ACHN (cell line): ENCODE data around the gene SRSF1.

ENCODE experiments used
- DNase-seq: peaks from one replicate; pipeline ENCODE4 v3.0.0-alpha.2; 2015
- in situ Hi-C: cut with HindIII; loops from 2 replicates; pipeline ENCODE4 v1.10.0; 2017; ENCODE audit warnings: low sequenced_read_pairs, low pct_ligation_motif_present, low pct_unique_long_range_greater_than_20kb

Gene SRSF1

DNA sequence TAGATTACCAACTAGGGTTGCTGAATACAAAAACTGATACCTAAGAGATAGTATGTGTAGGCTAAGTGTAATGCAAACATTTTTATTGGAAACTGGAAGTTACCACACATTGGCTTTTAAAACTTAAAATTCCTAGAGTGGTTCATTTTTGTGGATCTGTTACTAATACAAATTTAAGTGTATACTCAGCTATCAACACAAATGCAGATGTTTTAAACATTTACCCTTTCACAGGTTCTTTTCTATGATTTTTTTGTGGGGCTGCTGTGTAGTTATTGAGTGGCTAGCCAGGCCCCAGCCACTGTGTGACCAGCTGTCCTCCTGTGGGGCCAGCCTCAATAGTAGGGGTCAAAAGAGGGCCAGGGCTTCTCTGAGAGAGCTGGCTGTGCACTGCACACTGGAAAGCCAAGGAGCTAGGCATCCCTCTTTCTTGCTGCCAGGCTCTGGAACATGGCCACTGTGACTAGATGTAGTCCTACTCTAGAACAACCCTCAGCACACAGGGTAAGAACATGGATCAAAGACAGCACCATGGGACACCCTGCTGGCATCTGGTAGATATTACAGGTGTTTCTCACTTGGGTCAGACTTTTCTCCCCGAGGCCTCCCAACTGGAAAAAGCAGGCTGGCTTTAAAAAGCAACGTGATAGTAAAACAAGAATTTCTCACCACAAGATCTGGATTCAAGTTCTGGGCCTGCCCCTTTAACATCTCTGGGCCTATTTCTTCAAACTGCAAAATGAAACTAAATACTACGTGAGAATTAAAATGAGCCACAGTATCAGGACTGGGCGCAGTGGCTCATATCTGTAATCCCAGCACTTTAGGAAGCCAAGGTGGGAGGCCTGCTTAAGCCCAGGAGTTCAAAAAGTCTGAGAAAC lies 11.7 kb downstream of the SRSF1 start:
- peak; percentile 82 for DNase-seq
- in situ Hi-C loops = no loop called here

DNA sequence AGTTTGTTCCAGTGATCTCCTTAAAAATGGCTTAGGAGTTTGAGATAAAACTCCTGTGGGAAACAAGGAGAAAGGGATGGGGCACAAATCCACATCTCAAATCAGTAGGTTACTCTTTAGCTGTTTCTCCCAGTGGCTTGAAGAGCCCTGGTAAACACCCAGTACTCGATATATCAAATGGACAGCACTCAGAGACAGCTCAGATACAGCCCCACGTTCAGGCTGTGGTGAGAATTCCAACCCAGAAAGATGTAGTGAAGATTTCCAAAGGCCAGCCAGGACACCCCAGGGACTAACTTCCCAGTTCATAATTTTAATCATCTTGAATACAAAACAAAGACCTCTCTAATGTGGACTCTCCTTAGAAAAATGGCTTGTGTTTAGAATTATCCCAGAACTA lies 12.6 kb downstream of the SRSF1 start:
- in situ Hi-C loops = loop anchor here (5.0 kb wide), 1 partner anchor 137 kb away; no protein-coding TSS in a partner anchor
- no peak for DNase-seq

DNA sequence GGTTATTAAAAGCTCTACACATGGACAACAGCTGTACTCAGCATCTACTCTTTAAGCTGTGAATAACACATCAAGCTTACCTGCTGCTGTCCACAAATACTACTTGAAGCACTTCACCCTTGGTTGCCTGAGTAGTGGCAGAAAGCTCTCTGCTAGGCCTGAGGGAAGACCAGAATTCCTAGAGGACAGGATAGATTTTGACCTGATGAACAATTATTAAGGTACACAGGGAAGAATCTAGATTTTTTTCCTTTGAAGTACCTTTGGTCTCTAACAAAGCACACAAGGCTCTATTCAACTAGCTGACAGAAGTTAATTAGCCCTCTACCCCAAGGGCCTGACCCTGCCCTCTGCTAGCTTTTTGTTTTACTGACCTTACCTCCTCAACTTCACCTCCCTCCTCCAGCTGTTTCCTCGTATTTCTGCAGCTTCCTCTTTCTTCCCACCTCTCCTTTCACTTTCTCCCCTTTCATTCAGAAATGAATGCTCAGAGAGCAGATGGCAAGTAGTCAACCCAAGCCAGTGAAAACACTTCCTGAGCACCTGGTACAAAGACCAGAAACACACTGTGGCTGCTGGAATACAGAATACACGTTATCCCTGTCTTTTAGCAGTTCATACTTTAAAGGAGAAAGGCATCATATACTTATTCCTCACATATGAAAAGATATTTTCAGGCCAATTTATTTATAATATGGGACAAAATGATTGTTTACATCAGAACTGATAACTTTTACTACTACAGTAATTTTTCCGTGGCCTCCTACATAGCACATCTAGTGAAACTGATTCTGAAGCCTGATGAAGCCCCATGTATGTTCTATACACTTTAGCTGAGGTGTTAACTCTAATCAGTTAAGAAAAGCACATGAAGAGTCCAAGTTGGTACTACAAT lies 13.3 kb downstream of the SRSF1 start:
- in situ Hi-C loops = loop anchor here (5.0 kb wide), 1 partner anchor 136 kb away; no protein-coding TSS in a partner anchor
- no peak for DNase-seq

DNA sequence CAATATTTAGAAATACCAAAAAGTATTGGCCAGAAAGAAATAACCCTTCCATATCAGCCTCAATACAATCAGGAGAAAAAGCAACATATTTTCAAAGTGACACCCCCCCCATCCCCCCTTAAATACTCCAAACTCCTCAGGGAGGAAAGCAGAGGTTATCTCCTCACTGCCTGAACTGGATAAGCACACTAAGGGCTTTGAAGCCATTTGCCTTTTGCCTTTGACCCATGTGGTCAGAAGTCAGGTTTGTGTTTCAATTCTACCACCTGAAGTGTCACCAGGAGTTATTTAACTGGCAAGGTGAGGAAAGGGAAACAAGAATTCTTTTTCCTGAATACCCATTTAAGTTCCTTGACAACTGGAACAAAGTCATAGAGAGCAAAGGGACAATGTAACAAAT lies 15.5 kb downstream of the SRSF1 start:
- DNase-seq = no peak
- in situ Hi-C loops = loop anchor here (5.0 kb wide), 1 partner anchor 134 kb away; no protein-coding TSS in a partner anchor

DNA sequence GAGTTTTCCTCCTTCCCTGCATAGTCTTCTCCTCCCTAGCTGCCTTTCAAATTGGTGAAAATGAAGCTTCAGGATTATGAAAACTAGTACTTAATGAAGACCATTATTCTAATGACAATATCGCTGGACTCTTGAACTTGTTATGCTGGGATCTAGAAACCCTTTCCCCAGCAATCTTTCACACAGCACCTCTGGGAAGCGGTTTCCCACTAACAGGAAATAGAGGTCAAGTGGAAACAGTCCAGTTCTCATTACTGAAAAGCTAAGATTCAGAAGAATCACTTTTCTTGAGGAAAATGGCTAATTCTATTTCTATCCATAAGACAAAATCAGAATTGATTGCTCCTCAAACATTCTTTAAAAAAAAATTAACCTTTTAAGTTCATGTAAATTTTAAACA lies 17.0 kb downstream of the SRSF1 start:
- no peak for DNase-seq
- in situ Hi-C loops = loop anchor here (5.0 kb wide), 1 partner anchor 133 kb away; no protein-coding TSS in a partner anchor

DNA sequence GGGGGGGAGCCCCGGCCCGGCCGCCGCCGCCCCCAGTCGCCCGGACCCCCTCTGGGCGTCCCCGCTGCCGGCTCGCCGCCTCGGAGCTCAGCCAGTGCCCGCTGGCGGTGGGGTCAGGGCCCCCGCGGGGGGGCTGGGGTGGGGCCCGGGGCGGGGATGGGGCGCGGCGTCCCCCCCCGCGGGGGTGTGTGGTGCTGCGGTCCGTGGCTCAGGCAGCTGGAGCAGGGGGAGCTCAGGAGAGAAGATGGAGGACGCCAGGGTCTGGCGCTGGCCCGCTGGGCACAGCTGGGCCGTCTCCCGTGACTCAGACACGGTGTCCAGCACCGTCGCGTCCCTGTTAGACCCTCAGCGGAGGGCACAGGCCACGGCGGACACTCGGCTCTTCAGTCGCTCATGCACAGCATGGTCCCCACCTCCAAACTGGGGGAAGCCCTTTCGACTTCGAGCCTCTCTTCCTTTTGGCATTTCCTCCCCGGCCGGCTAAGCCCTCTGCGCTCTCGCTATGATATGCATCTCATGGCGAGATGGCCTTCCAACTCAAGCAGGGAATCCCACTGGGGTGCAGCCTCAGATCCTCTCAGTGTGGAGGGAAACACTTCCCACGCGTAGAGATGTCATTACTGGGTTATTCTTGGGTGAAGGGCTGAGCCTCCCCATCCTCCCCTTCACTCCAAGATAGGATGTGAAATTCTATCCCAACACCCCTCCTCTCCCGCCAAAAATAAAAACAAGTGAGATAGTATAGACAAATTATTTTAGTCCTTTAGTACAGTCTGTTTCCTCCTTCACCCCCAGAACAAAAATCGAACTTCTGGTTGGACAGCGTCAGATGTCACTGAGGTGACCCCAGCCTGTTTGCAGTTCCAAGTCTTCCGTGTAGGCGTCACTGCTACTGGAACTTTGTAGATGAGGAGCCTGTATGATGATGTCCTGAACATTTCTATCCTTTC lies 18.5 kb downstream of the SRSF1 start:
- peak; percentile 78 for DNase-seq
- in situ Hi-C loops = no loop called here

DNA sequence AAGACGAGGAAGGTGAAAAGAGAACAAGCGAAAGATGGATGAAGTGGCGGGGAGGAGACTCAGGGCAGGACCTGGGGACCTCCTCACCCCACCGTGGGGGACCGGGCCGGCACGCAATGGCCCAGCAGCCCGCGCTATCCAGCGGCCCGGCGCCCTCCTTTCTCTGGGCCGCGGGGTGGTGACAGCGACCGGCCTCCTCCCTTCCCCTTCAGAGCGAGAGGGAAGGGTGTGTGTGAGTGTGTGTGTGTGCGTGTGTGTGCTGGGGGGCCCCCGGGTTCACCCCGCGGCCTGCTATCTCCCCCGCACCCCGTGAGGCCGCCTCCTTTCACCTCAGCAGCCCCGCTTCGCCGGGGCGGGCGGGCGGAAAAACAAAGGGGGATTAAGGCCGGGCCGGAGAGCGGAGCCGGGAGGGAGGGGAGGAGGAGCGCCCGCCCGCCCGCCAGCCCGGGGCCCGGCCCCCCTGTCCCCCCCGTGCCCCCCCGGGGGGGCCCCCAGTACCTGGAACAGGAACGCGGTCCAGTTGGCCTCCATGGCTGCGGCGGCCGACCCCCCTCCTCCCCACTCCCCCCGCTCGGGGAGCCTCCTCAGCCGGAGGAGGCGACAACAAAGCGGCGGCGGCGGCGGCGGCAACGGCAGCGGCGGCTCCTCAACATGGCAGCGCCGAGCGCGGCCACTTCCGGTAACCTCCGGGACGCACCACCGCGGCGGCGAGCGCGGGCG lies 19.3 kb downstream of the SRSF1 start, which contains the start of gene VEZF1:
TSS of gene VEZF1 (minus strand) at position 674 of the 720 bp plus-strand sequence. CDS start at position 531, 143 bp downstream.
- DNase-seq = peak; percentile 76
- in situ Hi-C loops = no loop called here

DNA sequence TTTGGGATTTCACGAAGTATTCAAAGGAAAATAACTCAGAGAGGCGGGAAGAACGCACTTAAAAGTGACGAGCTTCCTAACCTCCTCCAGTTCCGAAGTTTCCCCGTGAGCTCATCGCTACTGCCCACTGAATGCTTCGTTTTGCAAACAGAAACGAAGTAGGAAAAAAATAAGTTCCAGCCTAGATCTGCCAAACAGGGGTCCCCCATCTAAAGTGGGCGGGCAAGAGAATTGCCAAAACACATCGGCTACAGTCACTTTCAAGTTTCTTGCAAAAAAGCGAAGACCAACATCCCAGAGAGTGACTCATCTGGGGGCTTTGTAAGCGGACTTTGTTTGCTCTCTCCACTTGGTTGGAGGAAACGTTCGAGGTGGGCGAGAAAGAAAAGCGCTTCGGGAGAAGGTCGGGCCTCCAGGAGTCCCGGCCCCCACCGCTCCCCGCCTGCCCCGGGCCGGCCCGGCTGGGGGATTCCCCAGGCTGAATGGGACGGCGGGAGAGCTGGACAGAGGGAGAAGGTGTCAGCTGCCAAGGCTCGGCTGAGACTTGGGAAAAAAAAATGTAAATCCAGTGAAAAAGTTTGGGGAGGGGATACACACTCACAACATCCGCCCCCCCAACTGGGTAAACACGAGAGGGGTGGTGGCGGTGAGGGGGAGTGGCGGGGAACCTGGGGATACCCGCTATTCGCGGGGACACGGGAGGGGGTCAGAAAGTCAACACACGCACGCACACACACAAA lies 20.0 kb downstream of the SRSF1 start:
- DNase-seq = peak; percentile 76
- in situ Hi-C loops = no loop called here

DNA sequence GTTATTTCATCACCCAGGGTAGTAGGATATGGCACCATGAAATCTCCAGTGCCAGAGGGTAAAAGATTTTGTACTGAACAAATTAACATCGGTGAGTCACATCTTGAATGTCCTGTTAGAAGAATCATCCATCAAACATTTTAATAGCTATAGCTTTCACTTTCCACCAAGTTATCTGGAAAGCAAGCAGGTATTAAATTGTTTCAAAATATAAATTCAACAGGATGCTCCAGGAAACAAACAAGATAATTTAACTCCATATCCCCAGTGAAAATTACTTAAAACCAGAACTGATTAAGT lies 21.4 kb downstream of the SRSF1 start:
- in situ Hi-C loops = no loop called here

DNA sequence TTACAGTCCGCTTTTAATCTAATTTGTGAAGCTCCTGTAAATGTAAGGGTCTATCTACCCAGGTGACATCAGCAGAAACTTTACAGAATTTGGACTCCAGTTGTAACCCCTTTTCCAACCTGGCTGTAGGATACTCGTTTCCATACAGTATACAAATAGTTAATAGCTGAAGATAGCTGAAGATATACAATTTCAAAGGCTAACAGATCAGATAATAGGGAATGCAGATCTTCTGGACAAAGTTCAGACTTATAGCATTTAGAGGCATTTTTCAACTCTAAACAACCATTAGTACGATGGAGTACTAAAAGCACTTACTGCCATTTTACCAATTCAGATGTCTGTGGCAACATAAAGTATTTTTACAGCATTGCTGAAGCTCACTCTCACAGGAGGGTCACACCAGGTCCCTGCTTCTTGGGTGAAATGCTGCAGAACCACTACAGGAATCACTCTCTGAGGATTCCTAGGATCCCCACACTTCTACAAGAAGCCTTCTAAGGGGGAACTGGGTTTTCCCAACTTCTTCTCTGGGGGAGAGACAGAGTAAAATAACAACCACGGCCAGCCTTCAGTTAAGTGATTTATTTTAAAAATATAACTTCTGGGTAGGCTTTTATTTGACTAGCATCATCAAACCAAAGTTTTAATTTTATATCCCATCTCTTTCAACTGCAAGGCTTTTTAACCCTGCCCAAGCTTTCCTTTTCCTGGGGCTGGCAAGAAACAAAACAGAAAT lies 21.9 kb downstream of the SRSF1 start:
- in situ Hi-C loops = no loop called here
- DNase-seq = no peak

More for the DNA sequence above, 21.4 kb downstream of the SRSF1 start:
- DNase-seq = peak; percentile 60

DNA sequence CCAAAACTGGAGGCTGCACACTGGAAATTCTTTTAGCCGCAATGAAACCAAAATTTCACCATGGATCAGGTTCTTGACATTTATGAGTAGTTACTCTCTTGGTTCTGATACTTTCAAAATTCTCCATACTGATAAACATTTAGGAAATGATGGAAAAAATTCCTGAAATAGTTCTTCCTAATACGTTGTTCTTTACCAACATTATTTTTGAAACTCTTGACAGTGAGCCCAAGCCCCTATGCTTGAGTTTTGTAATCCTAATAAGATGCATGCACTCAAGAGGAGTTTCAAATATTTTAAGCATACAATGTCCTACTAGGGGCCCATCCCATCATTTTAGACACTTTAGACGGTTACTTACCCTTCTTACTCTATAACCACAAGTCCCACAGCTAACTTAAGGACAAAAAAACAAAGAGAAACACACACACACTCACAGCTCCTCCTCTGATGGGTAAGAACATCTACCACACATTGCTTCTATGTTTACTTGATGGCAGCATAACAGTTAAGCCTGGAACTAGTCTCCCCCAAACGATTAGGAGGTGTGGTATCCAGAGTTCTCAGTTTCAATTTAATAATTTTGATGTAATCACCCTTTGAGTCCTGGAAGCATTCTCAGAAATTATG lies 22.7 kb downstream of the SRSF1 start:
- in situ Hi-C loops = no loop called here
- no peak for DNase-seq

DNA sequence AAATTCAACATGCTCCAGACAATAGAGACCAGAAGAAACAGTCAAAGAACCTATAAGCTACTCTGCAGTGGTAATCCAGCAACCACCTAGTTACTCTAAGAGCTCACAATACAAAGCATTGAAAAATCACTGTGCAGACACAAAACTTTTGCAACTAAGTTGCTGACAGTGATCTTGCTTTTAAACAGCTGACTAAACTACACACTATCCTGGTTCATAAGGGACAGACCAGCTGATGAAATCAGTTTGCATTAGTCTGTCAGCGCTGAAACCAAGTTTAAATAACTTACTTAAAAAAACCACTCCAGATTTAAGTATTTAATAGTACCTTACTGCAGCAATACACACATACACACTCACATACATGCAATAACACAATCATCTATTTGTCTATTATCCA lies 23.6 kb downstream of the SRSF1 start:
- in situ Hi-C loops = no loop called here
- DNase-seq = no peak

DNA sequence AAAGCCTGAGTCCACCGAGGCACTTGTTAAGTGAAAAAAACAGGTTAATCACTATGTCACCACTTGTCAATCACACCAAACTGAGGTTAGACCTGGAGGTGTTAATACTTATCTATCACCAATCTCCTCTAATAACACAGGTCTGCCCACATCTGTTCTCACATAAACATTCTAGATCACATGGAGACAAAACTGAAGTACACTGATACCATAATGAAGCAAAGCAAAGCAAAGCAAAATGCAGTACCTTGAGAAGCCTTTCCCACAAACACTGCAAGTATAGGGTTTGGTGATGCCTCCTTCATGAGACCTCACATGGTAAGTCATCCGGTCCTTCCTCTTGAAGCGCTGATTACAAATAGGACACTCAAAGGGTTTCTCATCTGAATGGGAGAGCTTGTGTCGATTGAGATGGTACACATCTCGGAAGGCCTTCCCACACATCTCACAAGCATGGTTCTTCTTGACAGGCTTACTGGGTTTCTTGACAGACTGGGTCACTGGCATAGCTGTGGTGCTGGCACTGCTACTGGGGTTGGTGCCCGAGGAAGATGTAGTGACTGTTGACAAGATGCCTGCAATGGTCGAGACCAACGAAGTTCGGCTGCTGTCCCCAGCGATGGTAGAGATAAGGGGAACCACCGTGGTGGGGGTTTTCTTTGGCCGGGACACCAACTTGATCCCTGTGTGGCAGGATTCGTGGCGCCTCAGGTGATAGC lies 24.4 kb downstream of the SRSF1 start:
- no peak for DNase-seq
- in situ Hi-C loops = no loop called here

DNA sequence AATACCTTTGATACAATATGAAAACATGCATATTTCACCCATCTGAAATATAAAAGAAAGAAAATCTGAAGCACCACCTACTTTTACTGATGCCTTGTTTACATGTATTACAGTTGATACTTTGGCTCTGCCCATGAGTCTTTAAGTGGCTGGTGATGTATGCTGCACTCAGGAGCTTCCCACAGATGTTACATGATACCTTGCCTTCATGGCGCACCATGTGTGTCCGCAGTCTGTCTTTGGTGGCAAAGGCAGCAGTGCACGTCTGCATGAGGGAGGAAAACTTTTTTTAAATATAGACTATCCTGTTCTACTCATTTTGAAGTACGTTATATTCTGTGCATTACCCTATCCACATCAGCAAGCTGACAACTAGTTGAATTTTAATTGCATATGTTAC lies 26.5 kb downstream of the SRSF1 start:
- in situ Hi-C loops = no loop called here
- no peak for DNase-seq

DNA sequence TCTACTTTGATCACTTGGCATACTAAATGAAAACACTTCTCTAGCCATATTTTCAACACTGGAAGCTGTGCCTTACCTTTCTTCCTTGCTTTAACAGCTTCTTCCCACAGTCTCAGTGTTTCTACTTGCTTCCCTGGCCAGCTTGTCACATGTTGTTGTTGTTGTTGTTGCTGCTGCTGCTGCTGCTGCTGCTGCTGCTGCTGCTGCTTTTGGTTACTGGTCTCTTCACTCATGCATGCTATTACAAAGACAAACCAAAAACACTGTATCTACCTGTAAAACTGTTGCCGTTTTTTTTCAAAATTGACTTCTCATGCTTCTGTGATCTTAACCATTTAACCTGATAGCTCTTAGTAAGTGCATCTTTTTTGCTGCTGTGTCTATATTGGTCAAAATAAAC lies 28.0 kb downstream of the SRSF1 start:
- in situ Hi-C loops = no loop called here
- no peak for DNase-seq
